Gastrocnemius medialis (tissue), 4 donors: ENCODE results near the gene SLC1A7. TPM values are rescaled to one million over a fixed set of nuclear protein-coding genes. Genes with fewer than 3 reads are reported as not detected.

Experiments used
- ATAC-seq, 2 donors: fragments of 150-250 bp; one replicate each; pipeline ENCODE4 v1.9.1; 2016
- DNase-seq, 2 donors: peaks; one replicate each; pipeline ENCODE4 v3.0.0-alpha.2; 2019
- H3K27ac ChIP-seq, 4 donors: fragments of 200-600 bp; sonication (generic); 1 replicate in 1 of 4; 2 replicates in 3 of 4; pipeline ENCODE4 v1.5.1; 2016 to 2018; ENCODE audit warnings: mild to moderate bottlenecking in 2 of 4, moderate library complexity in 1 of 4
- H3K27me3 ChIP-seq, 3 donors: fragments of 200-600 bp; sonication (generic) in 2 of 3; 1 replicate in 1 of 3; 2 replicates in 2 of 3; pipeline versions ENCODE4 v1.5.1 to v1.6.0; 2016 to 2019; ENCODE audit warnings: mild to moderate bottlenecking in 1 of 3, moderate library complexity in 1 of 3
- H3K36me3 ChIP-seq, 2 donors: fragments of 200-600 bp; sonication (generic) in 1 of 2; one replicate each; pipeline ENCODE4 v1.5.1; 2017 to 2018
- H3K4me1 ChIP-seq, 2 donors: fragments of 200-600 bp; sonication (generic) in 1 of 2; one replicate each; pipeline ENCODE4 v1.5.1; 2016 to 2017; ENCODE audit warnings: mild to moderate bottlenecking in 2 of 2
- H3K4me3 ChIP-seq, 4 donors: fragments of 200-600 bp; sonication (generic) in 3 of 4; 1 replicate in 1 of 4; 2 replicates in 3 of 4; pipeline ENCODE4 v1.5.1; 2016 to 2019; ENCODE audit warnings: mild to moderate bottlenecking in 2 of 4
- H3K9me3 ChIP-seq, 3 donors: fragments of 200-600 bp; sonication (generic) in 2 of 3; 1 replicate in 1 of 3; 2 replicates in 2 of 3; pipeline ENCODE4 v1.5.1; 2016 to 2019
- POLR2A ChIP-seq, 2 donors: fragments of 450-650 bp; IDR thresholded peaks; one replicate each; pipeline ENCODE4 v1.6.1; 2017; ENCODE audit warnings: antibody characterized with exemption in 2 of 2, mild to moderate bottlenecking in 2 of 2, moderate library complexity in 2 of 2
- in situ Hi-C, 4 donors: fragments of 200-750 bp; cut with MboI; loops; one replicate each; pipeline versions ENCODE4 v1.15.0 to v1.8.0; 2017; ENCODE audit warnings: low sequenced_read_pairs in 4 of 4
- intact Hi-C: fragments of 100-400 bp; cut with DNase I; formaldehyde crosslinking; loops from one replicate; pipeline ENCODE4 v1.15.1; 2023; ENCODE audit warnings: low total_unique reads
- total RNA-seq, 4 donors: library from RNA; depleted of rRNA; stranded (reverse); fragments of >200 nt; gene quantifications; one replicate each; pipeline versions ENCODE4 v1.1.0 to v1.2.3, GENCODE V29; 2016
- TF ChIP-seq, protein P1 (sequence below), 5 experiments: fragments of 450-650 bp in 3 of 5; fragments of 200-600 bp in 2 of 5; sonication (generic) in 2 of 5; IDR thresholded peaks in 4 of 5; conservative IDR thresholded peaks in 1 of 5; 1 replicate in 4 of 5; 2 replicates in 1 of 5; pipeline ENCODE4 v1.5.1; 2016 to 2019; ENCODE audit warnings: antibody characterized with exemption in 5 of 5, mild to moderate bottlenecking in 3 of 5, moderate library complexity in 3 of 5

SLC1A7 gene
- total RNA-seq, 4 donors from 2014 or later: 0.24 to 1.1 (median 0.25) TPM; not detected in 1

- H3K4me1 ChIP-seq: no peaks in the 10 kb centered on the region
- no peak overlapping the region for H3K4me3 ChIP-seq
- TF ChIP-seq, protein P1, sequence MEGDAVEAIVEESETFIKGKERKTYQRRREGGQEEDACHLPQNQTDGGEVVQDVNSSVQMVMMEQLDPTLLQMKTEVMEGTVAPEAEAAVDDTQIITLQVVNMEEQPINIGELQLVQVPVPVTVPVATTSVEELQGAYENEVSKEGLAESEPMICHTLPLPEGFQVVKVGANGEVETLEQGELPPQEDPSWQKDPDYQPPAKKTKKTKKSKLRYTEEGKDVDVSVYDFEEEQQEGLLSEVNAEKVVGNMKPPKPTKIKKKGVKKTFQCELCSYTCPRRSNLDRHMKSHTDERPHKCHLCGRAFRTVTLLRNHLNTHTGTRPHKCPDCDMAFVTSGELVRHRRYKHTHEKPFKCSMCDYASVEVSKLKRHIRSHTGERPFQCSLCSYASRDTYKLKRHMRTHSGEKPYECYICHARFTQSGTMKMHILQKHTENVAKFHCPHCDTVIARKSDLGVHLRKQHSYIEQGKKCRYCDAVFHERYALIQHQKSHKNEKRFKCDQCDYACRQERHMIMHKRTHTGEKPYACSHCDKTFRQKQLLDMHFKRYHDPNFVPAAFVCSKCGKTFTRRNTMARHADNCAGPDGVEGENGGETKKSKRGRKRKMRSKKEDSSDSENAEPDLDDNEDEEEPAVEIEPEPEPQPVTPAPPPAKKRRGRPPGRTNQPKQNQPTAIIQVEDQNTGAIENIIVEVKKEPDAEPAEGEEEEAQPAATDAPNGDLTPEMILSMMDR (IDR thresholded peaks at IDR 0.05 in 4 of 5, conservative IDR thresholded peaks at IDR 0.05 in 1 of 5): no peak
- TF ChIP-seq POLR2A (IDR thresholded peaks at IDR 0.05): no peak
- intact Hi-C loops: no loop called here
- no peaks in the 10 kb centered on the region for H3K27me3 ChIP-seq
- ATAC-seq (no peak), DNase-seq (no peak)
- no peak overlapping the region for H3K27ac ChIP-seq
- in situ Hi-C loops: no loop called here
- no peaks in the 10 kb centered on the region for H3K9me3 ChIP-seq
- H3K36me3 ChIP-seq: no peaks in the 10 kb centered on the region
These were observed 10.3 kb downstream of the SLC1A7 start for GRCh38 chr1:53132176-53132575.

DNA sequence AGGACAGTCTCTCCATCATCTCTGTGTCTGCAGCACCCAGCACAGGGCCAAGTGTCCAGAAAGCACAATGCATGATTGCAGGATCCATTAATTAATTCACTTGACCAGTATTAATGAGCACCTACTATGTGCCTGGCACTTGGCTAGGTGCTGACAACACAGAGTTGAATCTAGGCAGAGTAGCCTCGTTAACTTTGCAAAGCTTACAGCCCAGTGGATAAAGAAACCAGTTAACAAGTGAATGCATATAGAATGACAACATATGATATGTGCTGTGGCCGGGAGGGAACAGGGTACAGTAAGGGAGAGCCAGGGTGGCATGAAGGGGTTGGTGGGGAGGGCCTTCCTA is 10.9 kb downstream of the SLC1A7 start:
- H3K4me1 ChIP-seq: no peaks in the 10 kb centered on the region
- DNase-seq: no peak
- TF ChIP-seq POLR2A (IDR thresholded peaks at IDR 0.05): no peak
- TF ChIP-seq, protein P1 (IDR thresholded peaks at IDR 0.05 in 4 of 5, conservative IDR thresholded peaks at IDR 0.05 in 1 of 5): no peak
- in situ Hi-C loops (no loop called here), intact Hi-C loops (no loop called here)
- no peak for ATAC-seq
- no peak overlapping the region for H3K27ac ChIP-seq
- H3K4me3 ChIP-seq: no peak overlapping the region
- H3K9me3 ChIP-seq: no peaks in the 10 kb centered on the region
- H3K36me3 ChIP-seq: no peaks in the 10 kb centered on the region
- H3K27me3 ChIP-seq: no peaks in the 10 kb centered on the region

DNA sequence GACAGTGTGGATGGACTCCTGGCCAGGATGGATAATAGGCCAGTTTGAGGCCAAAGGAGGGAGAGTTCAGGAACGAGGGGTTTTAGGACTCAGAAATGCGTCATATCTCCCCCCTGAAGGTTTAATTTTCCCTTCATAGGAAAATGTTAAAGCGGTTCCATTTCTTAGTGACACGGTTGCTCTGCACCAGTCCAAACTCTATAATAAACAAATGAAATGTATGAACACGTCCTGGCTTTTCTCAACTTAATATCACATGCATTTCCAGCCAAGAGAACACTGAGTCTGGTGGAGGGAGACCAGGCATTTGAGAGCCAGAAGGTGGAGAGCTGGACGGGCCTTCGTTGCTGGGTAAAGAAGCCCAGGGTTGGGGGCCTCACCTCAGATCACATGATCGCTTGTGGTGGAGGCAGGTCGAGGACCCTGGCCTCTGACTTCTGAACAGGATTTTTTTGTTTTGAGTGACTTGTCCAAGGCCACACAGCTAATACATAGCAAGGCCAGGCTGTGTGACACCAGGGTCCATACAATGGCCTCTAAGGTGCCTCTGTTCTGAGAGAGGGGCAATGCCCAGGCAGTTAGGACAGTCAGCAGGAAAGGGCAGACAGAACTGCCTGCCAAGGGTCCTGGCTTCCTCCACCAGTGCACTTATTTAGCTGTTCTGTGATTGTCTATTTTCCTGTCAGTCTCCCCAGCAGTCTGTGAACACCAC is 11.4 kb downstream of the SLC1A7 start:
- Histone ChIP-seq H3K27me3 (no peaks in the 10 kb centered on the region), H3K36me3 (no peaks in the 10 kb centered on the region), H3K4me3 (no peak overlapping the region), H3K27ac (no peak overlapping the region), H3K4me1 (no peaks in the 10 kb centered on the region), H3K9me3 (no peaks in the 10 kb centered on the region)
- DNase-seq (no peak), ATAC-seq (no peak)
- intact Hi-C loops: no loop called here
- TF ChIP-seq, protein P1 (IDR thresholded peaks at IDR 0.05 in 4 of 5, conservative IDR thresholded peaks at IDR 0.05 in 1 of 5): no peak
- no peak for TF ChIP-seq POLR2A (IDR thresholded peaks at IDR 0.05)
- in situ Hi-C loops: no loop called here

GRCh38 chr1:53130598-53130877 is 11.9 kb downstream of the SLC1A7 start:
- H3K4me3 ChIP-seq: no peak overlapping the region
- no peak overlapping the region for H3K27ac ChIP-seq
- no peaks in the 10 kb centered on the region for H3K9me3 ChIP-seq
- H3K36me3 ChIP-seq: no peaks in the 10 kb centered on the region
- no peak for DNase-seq
- TF ChIP-seq POLR2A (IDR thresholded peaks at IDR 0.05): no peak
- TF ChIP-seq, protein P1 (IDR thresholded peaks at IDR 0.05 in 4 of 5, conservative IDR thresholded peaks at IDR 0.05 in 1 of 5): no peak
- intact Hi-C loops: no loop called here
- H3K27me3 ChIP-seq: no peaks in the 10 kb centered on the region
- H3K4me1 ChIP-seq: no peaks in the 10 kb centered on the region
- no peak for ATAC-seq
- in situ Hi-C loops: no loop called here
